ENCODE data around the gene ALPK1.
"Not testable (repeated sequence)": the region's sequence is repeated elsewhere in the genome, so short reads cannot be mapped to it uniquely, and the experiment has no call there.

ALPK1 gene

GRCh38 chr4:112284662-112285411 is 12.3 kb upstream of the ALPK1 start:
- DNase-seq: peak; percentile 64

DNA sequence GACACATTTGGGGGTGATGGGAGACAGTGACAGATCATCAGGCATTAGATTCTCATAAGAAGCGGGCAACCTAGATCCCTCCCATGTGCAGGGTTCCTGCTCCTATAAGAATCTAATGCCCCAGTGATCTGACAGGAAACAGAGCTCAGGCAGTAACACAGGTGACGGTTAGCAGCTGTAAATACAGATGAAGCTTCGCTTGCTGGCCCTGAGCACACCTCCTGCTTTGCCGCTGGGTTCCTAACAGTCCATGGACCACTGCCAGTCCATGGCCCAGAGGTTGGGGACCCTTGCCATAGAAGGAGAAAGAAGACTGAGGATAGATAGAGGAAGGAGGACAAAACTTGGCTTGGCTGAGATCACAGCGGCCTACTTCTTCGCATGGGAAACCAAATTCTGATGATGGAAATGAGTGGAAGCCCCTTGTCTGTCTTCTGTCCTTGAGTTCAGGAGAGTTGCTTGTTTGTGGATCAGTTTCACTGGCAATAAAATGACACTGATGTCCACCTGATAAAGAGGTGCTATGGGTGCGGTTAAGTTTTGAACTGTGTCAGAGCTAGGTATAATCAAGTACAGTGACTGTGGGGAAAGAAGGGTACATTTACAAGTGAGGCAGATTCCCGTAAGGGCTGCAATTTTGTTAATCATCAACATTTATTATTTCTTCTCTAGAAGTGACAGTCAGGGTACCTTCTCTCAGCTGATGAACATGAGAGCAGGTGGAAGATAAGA is 9.7 kb upstream of the ALPK1 start:
- no peak for DNase-seq

GRCh38 chr4:112288455-112288854 is 8.7 kb upstream of the ALPK1 start:
- DNase-seq: peak; percentile 69

- DNase-seq: no peak
Measured at GRCh38 chr4:112289407-112290253, 7.5 kb upstream of the ALPK1 start.

DNA sequence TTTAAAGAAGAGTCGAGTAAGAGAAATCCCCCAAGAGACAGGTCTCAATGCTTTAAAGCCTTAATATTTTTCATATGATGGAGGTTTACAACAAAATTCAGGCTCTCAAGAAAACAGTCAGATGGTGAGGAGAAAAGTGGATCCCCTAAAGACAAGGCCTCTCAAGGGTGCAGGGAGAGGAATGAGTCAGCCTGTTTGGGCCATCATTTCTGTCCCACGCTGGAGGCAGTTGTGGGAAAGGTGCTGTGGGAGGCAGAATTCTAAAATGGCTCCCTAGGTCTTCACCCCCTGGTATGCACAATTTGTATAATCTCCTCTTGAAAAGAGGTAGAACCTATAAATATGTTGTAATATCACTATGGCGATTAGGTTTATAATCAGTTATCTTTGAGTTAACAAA is 6.8 kb upstream of the ALPK1 start:
- DNase-seq: no peak

GRCh38 chr4:112299721-112300120 is 2.6 kb downstream of the ALPK1 start:
- no peak for DNase-seq

DNA sequence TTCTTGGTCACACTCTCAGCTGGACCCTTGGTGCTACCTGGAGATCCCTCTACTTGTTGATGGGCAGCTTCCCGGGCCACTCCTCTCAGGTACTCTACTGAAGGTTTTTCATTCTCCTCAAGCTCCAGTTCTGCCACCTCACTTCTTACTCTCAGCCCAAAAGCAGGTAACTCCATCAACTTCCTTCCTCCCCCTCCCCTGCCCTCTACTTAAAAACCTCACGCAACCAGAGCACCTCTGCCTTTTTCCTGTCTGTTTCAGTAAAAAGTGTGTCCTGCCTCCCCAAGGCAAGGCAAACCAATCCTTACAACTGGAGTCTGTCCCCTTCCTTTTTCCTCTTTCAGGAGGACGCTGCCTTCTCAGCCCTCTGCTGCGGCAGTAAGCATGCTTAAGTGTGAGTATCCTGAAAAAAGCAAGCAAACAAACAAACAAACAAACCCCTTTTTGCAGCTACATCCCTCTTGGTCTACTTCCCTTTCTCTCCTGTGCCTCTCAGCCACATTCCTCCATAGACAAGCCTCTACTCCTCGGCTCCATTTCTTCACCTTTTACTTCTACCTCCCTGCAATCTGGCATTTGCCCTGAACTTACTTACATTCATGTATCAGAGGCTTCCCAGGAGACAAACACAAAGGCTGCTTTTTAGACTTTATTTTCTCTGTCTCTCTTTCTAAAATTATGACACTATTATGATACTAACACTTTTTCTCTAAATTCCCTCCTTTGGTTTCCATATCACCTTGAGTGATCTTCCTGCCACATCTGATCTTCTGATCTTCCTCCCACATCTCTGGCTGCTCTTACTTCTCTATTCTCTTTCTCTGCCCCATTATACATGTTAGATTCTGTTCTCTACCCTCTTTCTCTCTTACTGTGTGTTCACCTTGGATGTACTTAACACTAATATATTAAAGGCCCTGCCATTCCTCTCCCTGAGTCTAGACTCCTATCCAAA is 5.4 kb downstream of the ALPK1 start:
- DNase-seq: no peak

GRCh38 chr4:112305477-112305876 is 8.3 kb downstream of the ALPK1 start:
- DNase-seq: not testable (repeated sequence)

DNA sequence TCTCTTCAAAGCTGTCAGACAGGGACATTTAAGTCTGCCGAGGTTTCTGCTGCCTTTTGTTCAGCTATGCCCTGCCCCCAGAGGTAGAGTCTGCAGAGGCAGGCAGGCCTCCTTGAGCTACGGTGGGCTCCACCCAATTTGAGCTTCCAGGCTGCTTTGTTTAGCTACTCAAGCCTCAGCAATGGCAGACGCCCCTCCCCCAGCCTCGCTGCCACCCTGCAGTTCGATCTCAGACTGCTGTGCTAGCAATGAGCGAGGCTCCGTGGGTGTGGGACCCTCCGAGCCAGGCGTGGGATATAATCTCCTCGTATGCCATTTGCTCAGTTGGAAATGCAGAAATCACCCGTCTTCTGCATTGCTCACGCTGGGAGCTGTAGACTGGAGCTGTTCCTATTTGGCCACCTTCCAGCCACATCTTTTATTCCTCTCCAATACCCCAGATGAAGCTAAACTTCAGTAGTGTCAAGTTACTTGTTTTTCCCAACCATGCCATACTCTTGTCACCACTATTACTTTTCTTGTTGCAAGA is 12.2 kb downstream of the ALPK1 start:
- not testable (repeated sequence) for DNase-seq

DNA sequence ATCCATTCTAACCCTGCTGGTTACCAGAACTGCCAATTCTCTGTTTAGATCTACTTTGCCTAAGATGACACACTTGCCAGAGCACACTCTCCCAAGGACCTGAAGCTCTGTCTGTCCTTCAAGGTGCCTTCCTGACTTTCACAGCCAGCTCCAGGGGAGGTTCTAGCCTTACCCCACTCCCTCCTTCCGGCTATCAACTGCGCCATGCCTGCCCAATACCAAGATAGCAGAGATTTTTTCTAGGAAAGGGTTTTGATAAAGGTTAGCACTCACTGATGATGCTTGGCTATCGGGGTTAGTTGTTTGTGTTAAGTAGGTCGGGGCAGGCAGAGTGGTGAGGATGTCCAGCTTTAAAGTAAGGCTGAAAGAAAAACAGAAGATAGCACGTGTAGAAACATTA is 14.3 kb downstream of the ALPK1 start:
- no peak for DNase-seq

DNA sequence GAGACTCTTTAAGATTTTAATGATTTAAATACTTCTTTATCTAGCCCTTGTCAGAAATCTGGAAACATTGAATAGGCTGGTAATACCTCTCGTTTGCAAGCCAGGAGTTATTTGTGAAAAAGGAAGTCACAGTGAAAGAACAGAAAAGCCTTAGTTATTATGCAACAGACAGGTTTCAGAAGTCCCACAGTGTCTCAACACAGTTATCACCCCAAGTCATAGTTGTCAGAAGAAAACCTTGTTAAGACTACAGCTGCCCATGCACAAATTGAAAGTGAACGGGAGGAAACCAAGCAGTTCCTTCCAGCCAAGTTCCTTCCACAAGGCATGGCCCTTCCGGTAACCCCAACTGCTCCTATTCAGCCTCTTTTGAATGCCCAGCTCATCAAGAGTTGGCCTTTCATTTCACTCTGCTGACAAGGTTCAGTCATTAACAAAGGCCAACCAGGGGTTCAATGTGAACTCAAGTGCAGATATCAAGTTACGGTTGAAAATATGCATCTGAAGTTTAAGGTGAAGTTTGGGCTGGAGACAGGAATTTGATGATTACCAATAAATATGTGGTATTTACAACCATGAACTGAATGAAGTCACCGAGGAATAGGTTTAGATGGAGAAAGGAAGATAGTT is 15.6 kb downstream of the ALPK1 start:
- peak; percentile 90 for DNase-seq

DNA sequence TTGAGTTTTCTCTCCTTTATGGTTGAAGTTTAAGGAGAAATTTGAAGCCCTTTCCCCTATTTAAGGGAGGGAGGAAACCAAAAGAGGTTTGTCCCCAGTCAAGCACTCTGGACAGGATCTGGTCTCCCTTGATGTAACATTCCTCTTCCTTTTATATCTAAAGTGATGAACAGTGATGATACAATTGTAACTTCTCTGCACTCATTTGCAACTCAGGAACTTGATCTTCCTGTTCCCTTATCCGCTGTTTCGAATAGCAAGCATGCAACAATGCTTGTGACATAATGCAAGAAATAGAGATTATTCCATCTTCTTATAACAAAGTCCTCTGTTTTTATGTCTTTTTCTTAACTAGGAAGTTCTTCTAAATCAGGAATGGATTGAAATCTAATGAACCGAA is 18.3 kb downstream of the ALPK1 start:
- DNase-seq: peak; percentile 90

GRCh38 chr4:112316360-112316759 is 19.2 kb downstream of the ALPK1 start:
- peak; percentile 89 for DNase-seq

DNA sequence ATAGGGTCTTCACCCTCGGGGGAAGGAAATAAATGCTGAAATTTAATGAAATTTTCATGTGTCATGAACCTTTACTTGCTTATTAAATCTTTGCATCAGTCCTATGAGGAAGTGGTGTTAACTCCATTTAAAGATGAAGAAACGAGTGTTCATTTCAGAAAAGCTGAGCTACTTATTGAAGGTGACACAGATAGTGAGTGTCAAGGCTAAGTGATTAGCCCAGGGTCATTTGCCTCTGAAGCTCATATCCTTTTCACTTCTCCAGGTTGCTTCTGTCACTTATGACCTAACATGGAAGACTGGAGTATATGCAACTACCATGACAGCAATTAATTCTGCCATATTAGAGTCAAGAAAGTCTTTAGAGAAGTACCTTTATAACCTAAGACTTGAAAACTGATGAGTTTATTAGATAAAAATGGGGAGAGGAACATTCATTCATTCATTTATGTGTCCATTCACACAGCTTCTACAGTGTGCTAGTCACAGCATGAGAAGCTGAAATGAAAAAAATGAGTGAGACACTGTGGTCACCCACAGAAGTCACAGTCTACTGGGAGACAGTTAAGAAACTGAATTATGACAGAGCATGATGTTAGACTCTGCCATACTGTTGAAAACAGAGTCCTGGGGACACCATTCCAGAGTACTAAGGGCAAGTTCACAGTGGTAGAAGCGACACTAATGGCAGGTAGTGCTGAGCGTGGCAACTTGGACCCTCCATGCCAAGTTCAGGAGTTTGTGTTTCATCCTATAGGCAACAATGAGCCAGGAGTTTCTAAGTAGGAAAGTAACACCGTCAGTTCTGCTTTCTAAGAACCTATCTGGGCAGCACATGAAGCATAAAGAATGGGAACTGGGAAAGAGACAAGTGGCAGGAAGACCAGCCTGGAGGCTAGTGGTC is 21.3 kb downstream of the ALPK1 start:
- DNase-seq: peak; percentile 59

DNA sequence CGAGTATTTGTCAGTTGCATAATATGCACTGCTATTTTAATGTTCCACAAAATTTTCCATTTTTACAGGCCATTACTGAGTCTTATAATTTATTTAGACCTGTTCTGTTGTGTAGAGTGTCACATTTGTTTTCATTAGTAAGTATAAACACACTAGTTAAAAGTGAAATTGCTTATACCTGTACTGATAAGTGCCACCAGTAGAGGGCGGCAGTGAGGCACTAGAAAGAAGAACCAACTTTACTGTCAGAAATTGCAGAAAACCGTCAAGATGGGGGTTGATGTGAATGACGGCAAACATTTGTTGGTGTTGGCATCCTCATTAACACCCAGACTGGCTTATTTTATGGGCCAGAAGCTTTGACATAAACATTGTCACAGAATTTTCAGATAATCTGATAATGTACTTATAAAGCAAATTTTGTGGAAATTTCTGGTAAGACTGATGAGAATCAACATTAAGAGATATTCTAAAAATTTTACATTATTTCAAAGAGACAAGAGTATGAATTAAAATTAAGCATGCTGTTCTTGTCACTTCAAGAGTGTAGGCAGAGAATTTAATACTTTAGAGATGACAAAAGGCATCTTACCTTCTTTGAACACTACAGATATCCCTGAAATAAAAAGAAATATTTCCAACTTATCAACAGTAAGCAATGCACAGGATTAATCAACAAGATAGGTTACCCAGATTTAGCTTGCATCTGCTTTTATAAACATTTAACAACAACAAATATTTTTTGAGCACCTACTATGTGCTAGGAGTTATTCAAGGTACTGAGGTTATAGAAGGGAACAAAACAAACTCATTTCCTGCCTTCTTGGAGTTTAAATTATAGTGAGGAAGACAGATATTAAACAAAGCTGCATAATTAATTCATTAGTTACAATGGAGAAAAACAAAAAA is 24.9 kb downstream of the ALPK1 start:
- DNase-seq: peak; percentile 80

DNA sequence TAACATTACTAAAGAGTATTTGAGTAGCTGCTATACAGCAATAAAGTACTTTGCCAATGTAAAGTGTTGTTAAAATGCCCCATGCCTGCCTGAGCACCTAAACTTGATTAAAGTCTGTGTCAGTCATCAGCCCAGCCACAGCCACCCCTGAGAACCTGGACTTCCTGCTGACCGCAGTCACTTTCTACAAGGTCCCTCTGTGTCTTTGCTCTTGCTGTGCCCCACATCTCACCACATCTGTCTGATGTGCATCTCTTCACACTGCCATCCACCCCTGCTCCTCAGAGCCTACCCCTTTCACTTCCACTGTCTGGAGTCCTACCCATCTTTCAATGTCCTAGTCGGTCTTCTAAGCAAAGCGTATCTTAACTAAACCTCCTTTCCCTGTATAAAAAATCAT is 25.7 kb downstream of the ALPK1 start:
- DNase-seq: no peak

GRCh38 chr4:112325530-112325929 is 28.4 kb downstream of the ALPK1 start:
- no peak for DNase-seq

DNA sequence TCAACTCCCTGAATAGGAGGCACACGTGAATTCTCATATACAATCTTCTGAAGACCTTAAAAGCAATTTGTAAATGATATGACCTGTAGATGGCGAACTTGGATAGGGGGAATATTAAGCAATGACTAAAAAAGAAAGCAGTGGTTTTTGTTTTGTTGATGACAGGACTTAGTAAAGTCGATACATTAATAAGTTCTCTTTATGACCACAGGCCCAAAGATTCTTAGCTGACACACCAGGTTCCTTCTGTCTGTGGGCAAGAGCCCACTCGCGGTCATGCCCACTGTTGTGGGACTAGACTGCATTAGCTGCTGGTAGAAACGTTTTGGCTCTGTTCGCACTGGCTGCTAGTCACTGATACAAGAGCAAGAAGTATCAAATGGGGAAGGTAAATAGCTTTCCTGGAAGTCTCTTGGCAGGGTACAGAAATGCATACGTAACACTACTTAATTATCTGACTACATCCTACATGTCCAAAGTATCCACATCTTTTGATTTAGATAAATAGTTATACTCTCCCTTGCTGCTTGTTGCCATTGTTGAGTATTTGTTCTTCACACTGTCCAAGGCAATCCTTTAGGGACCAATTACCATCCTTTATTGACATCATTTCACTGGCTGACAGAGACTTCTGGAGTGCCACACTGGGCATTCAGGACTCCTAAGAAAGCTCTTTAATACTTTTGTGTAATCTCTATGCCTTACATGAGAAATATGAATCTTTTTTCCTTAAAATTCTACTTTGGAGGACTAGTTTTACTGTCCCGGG is 31.0 kb downstream of the ALPK1 start:
- peak; percentile 62 for DNase-seq

DNA sequence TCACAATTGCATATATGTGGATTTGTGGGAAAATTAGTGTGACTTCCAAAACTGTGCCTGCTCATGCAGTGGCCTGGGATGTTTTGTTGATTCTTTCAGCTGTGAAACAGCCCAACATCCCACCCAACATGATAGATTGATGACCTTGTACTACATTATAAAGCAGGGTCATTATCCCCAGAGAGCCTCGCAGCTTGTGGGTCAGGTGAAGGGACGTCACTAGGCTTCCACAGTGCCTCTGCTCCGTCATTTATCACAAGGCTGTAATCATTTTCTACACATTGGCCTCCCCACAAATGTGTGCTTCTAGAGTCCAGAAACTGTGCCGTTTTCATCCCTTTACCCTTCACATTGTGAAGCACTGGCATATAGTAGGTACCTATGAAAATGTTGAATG is 31.6 kb downstream of the ALPK1 start:
- DNase-seq: no peak
